NCI-H748 treated with DMSO at 0.1 percent for 48 hours (cell line): ENCODE measurements around the gene TCF3.
"Not testable (repeated sequence)": the region's sequence is repeated elsewhere in the genome, so short reads cannot be mapped to it uniquely, and the experiment has no call there.

Source experiments
- DNase-seq: peaks from one replicate; lab custom pipeline; 2025; lab: John Stamatoyannopoulos, UW

The TCF3 gene

DNA sequence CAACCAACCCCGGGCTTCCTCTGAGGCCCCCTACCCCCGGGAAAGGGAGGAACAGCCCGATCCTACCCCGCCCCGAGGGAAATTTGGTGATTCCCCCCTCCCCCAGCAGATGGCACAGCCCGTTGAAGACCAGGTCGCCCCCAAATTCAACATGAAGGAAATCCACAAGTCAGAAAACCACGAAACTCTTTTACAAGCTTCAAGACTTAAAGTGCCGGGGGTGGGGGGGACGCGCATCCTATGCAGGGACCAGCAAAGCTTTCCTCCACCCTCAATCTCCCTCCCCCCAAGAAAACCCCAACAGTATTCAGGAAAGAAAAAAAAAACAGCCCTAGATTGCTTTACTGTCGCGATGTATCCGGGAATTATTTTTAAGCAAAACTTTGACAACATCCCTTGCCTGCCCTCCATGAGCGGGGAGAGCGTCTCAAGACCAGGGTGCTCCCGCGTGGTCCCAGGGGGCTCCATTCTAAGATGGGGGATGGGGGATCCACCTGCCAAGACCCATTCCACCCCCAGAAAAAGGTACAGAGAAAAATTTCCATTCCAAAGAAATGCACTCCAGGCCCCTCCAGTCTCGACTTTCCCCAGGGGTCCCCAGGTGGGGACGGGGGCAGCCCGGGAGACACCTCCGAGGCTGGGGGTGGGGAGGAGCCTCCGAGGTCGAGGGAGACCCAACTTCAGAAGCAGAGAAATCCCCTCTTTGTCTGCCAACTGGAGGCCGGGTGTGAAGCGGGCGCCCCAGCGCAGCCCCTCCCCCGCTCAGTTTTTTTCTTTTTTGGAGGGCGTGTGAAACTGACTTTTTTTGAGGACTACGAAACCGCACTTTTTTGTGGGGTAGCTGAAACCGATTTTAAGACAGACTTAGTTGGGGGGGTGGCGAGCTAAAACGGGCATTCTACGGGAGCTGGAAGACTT is 1.5 kb downstream of the TCF3 start:
- no peak for DNase-seq

DNA sequence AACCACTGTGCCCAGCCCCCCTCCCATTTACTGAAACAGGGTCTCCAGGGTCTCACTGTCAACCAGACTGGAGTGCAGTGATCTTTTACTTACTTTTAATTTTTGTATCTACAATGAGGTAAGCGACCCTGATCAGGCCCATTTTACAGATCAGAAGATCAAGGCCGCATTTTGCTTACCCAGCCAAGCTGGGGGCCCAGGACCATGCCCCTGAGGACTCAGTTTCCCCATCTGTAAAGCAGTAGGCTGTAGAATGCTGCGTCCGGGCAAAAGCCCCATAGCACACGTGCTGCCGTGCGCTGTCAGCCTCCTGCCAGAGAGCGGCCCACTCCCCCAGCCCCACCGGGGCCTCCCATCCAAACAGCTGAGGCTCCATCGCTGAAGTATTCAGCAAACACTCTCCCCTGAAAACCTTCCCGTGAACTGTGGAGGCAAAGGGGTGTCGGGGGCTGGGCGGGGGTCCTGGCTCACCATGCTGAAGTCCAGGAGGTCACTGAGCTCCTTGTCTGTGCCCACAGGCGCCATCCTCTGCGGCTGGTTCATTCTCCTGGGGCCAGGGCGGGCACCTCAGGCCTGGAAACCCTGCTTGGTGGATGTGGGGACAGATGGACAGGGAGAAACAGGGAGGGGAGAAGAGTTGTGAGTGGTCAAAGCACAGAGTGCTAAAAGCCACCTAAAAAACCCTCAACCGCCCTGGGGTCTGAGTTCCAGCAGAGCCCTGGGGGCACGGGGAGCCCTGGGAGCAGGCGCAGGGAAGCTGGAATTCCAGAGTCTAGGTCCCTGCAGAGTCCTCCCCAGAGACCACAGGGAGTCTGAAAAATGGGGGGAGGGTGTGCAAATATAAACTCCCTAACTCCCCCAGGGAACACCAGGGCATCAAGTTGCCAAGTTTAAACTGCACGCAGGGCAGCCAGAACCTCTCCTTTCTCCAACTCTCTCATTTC is 2.4 kb downstream of the TCF3 start:
- no peak for DNase-seq

DNA sequence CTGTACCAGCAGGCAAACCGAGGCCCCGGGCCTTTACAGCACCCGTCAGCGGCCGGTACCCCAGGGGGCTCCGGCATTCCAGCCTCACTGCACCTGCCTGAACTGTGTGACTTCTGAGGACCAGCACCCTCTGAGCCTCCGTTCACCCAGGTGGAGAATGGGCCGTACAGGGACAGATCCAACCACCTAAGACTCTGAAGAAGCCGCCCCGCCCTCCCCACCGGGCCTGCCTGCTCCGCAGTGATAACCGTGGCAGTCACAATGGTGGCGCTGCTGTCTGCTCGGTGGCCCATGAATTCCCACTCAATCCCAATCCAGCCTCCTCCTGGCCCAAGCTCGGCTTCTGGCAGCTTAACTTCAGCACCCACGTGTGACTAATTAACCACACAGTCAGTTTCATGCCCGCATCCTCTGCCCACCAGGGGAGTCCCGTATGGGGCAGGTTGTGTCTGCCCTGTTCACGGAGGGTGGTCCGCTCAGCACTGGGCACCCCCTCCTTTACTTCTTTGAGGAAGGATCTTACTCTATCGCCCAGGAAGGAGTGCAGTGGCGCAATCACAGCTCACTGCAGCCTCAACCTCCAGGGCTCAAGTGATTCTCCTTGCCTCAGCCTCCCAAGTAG is 3.4 kb downstream of the TCF3 start:
- no peak for DNase-seq

DNA sequence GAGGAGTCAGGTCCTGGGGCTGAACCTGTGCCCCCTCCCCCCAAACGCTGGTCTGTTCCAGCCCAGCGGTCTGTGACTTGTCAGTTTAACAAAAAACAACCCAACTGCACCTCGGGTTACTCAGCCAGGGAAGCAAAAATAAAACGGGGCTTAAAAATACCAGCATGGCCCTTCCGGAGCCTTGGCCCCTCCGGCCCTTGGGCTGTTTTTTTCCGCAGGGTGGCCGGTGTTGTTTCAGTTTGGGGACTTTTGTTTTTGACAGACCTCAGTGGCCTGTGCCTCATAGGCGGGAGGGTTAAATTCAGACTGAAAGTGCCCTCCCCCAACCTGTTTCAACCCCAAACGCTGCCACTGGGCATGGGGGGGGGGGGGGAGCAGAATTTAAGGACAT is 4.0 kb downstream of the TCF3 start:
- no peak for DNase-seq

DNA sequence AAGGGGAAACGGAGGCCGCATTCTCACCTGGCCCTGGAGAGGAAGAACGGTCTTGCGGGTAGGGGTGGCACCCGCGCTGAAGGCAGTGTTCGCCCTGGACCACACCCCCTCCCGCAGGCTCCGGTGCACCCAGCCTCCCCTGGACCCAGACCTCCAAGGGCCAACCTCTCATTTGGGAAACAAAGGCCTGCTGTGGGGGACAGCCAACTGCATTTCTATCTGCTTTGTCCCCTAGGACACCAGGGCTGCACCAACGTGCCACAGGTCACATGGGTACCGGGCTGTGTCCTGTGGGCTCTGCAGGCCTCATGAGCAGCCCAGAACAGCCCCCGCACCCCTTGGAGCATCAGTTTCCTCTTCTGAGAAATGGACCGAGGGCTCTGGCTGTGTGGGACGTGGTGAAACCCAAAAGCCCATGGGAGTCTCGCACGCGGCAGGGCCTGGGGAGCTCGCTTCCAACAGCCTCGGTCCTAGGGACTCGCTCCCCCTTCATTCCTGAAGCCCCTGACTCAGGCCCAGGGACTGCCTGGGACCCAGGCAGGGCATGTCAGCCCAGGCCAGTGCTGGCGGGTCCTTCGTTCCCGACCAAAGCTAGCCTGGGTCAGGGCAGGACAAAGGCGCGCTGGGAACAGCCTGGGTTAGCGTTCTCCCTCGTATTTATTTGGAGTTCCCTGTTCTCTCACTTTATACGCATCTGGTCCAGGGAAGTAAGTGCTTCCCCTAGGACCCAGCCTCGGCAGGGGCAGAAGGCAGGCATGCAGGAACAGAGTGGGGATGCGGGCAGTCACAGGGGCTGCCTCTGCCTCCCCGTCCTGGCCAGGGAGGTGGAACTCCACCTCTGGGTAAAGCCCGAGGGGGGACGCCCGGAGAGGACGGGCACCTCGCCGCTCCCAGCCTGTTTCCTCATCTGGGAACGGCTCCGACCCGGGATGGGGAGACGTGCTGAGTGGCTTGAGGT is 4.6 kb downstream of the TCF3 start:
- no peak for DNase-seq

DNA sequence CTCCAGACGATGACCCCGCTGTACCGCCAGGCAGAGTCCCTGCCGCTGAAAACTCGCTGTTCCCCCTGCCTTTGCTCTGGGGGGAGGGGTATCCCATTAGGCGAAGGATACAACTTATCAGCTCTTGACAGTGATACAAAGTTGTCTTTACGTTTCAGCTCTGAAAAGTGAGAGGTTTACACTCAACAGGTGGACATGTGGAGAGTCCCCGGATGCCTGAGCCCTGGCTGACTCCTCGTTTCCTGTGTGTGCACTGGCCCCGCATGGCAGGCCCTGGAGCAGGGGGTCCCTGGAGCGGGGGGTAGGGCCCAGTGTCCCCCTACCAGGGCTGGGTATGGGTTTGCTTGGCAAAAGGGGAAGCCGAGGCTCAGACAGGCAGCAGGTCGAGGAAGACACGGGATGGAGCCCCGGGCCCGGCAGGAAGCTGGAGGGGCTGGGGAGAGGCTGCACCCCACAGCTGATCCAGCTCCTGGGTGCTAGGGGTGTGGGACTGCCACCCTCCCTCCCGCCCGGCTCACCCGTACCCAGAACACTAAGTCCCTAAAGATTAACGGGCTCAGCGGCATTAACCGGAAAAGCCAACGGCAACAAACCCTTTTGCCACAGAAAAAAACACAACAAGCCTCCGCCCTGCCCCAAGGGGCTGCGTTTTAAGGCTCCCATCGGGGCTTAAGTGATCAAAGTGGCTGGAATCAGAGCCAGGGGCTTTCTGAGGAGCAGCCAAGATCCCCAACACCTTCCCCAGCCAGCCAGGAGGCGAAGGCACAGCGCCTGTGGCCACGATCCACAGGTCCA is 5.6 kb downstream of the TCF3 start:
- no peak for DNase-seq

DNA sequence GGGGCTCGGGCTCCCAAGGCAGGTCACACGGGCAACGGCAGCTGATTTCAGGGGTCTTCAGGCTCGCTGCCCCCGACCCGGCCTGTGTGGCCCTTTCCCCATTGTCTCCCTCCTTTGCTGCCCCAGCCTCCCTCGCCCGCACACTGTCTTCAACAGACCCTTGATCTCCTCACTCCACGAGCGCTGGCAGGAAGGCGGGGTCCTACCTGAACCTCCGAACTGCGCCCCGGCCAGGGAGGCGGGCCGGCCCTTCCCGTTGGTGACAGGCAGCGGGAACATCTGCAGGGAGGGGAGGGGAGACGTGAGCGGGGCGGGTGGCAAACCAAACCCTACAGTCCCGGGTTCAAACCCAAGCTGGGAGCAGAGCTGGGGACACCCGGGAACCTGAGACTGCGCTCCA is 6.3 kb downstream of the TCF3 start:
- DNase-seq = no peak

DNA sequence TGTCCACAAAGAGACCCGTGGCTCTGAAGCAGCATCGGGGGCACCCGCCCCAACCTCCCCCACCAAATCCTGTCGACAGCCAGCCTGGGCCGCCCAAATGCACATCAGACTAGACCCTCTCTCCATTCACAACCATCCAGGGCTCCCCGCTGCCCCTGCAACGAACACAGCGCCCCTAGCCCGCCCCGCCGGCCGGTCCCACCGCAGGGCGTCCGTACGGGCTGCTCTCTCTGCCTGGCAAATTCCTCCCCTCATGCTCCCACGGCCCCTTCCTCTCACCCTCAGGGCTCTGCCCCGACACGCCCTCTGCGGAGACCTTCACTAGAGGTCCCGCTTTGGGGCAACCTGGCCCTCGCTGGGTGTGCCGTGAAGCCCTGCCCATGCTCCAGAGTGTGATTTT is 7.1 kb downstream of the TCF3 start:
- DNase-seq = no peak

DNA sequence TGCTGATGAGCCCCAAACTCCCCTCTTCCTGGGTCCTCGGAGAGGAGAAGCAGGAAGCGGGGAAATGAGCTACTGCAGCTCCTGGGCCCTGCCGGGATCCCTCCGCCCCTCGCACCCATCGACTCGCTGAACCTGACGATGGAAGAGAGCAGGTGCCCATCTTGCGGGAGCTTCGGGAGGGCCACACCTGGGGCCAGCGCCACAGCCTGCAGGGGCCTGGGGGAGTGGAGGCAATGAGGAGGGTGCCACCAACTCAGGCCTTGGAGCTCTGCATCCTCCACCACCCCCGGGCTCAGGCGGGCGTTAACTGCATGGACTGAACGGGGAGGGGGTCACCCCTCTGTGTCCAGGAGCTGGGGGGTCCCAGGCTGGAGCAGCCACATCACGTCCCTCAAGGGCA is 8.3 kb downstream of the TCF3 start:
- no peak for DNase-seq

DNA sequence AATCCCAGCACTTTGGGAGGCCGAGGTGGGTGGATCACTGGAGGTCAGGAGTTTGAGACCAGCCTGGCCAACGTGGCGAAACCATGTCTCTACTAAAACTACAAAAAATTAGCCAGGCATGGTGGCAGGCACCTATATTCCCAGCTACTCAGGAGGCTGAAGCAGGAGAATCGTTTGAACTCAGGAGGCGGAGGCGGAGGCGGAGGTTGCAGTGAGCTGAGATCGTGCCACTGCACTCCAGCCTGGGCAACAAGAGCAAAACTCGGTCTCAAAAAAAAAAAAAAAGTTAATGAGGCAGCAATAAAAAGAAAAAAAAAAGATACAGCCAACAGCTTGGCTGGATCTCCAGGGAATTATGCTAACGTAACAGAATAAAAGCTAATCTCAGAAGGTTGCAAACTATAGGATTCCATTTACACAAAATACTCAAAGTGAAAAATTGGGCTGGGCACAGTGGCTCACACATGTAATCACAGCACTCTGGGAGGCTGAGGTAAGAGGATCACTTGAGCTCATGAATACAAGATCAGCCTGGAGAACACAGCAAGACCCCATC is 11.4 kb downstream of the TCF3 start:
- DNase-seq = not testable (repeated sequence)

DNA sequence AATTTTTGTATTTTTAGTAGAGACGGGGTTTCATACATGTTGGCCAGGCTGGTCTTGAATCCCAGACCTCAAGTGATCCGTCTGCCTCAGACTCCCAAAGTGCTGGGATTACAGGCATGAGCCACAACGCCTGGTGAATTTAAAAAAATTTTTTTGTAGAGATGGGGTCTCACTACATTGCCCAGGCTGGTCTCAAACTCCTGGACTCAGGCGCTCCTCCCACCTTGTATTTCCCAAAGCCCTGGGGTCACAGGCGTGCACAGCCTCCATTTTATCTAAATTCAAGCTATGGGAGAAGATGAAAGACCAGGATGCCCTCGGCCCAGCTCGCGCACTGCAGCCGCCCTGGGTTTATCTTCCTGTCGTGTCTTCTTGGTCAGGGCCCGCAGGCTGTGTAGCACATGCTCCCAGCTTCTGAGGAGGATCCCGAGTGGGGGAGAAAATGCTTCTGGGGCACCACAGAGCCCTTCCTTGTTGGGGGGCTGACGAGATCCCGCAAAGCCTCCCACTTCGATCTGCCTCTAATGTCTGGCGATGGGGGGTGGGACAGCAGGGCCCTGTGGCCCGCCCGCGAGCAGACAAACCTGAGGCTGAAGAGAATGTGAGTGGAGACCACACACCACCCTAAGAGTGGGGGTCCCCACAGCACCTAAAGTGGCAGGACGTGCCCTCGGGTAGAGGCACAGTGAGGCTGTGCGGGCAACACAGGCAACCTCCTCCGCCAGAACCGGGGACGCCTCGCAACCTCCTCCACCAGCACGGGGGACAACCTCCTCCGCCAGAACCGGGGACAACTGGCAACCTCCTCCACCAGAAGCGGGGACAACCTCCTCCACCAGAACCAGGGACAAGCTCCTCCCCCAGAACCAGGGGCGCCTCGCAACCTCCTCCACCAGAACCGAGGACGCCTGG is 15.8 kb downstream of the TCF3 start:
- no peak for DNase-seq

DNA sequence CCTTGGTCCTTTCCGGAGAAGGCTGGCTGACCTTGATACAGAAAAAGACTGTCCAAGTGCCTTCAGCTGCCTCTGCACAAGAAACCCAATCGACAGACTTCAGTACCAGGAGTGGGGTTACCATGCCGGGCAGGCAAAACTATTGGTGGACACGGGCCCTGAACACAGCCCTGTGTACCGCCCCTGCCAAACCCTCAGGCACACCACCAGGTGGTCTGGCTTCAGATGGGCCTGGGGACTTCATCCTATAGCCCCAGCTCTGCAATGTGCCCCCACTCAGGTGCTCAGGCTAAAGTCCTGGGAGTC is 17.5 kb downstream of the TCF3 start:
- no peak for DNase-seq

DNA sequence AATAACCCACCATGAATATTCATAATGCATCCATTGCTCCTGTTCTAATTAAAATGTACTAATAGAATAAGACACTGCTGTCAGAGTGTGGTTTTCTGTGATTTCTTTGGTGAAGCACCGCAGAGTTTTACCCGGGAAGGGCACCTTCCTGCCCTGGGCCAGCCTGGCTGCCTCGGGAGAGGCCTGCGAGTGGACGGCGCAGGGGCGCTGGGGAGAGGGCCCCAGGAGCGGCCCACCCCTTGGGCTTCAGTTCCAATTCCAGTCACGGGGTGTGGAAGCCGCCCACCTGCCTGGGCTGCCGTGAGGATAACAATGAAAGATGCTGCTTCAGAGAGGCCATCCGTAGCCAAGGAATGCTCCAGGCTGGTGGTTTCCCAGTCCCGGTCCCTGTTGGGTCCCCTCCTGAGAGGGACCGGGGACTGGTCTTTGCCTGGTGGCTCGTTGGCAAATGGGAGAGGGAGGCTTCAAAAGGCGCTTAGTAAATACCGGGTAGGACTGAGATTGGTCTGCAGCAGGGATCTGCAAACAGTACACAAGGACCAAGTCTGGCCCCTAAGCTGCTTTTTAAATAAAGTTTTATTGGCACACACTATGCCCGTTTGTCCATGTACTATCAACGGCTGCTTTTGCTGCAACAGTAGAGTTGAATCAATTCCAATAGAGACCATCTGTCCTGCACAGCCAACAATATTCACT is 18.0 kb downstream of the TCF3 start:
- no peak for DNase-seq

DNA sequence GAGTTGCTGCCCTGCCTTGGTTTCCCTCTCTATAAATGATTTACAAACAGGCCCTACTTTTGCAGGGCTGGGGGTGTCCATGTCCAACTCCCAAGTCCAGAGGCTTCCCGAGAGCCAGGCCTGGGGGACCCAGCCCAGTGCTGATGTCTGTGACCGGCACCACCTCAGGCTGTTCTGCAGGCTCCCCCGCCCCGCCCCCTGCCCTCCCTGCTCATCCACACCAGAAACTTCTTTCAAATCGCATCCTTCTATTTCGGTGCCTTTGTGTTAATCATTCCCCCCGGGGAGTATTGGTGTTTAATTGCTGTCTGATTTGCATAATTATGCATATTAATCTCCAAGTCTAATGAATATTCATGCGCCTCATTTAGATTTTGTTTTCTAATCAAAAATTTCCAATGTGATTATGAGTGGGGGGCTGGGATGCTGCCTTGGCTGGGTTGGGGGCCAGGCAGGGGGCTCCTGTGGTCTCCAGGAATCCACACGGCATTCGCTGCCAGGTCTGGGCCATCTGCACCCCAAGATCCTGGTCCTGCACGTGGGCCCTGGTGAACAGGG is 19.1 kb downstream of the TCF3 start:
- DNase-seq = no peak

DNA sequence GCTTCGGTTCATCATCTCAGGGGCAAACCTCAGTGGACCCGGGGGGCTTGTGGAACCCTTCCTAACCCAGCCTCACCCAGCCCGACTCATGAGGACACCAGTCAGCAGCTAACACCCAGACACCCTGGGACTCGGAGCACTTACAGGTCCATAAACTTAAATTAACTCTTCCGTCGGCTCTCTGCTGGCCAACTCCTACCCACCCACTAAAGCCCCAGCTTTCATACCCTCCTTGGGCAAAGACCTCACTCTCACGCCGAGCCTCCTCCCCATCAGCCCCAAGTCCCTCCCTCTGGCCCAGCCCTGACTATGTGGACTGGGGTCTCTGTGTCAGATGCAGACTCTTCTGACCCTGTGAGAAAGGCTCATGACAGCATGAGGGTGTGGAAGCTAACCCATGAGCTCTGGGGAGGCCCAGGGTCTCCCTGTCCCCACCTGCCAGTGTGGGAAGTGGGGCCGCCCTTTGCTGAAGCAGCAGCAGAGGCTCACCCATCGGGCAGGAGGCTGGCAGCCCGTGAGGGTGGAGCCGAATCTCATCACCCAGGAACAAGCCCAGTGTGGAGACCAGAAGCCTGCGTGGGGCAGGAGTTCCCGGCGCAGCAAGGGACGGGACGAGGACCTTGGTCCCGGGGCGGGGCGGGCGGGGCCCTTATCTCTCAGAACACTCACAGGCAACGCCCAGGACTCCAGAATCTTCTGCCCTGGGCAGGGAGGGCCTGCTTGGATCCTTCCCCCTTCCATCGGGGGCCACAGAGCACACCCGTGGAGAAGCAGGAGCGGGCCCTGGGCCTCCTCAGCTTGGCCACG is 19.8 kb downstream of the TCF3 start:
- DNase-seq = no peak

DNA sequence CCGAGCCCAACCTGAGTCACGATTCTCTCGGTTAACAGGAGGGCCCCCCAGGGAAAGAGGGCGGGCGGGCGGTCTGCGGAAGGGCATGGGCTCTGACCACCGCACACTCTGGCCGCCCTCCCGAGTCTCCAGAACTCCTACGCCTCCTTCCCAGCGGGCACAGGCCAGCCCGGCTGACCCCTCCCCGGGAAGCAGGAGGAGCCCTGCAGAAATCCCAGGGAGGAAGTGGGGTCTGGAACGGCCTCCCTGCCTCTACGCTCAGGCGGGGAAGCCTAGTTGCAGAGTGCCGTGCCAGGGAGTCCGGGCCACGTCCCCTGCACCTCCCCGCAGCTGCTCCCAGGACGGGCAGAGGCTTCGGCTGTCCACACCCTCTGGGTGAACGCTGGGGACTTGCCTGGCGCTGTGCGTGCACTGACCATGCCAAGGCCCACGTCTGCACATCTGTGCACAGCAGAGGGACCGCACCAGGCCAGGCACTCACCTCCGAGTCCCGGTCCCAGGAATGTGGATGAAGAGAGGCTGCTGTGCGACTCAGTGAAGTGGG is 20.8 kb downstream of the TCF3 start:
- no peak for DNase-seq

DNA sequence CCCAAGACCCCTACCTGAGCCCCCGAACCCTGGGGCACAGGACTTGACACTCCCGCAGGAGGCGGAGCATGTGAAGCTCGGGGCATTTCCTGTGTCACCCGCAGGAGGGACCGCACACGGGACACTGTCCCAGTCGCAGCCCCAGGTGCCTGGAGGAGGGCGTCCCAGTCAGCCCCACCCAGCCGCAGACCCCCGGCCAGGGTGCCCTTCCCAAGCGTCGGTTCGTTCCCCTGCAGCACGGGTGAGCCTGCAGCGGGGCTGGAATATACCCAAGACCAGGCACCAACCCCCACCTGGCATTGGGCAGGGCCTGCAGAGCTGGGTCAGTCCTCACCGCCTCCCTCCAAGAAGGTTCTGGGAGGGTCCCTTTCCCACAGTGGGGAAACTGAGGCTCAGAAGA is 21.6 kb downstream of the TCF3 start:
- DNase-seq = no peak
